Lower leg skin (tissue), 3 donors: Measurements from ENCODE around the gene HSP90AB1.

Experiments used
- POLR2A ChIP-seq, 2 donors: fragments of 450-650 bp; IDR thresholded peaks; one replicate each; pipeline ENCODE4 v1.6.1; 2016 to 2017; ENCODE audit warnings: antibody characterized with exemption in 2 of 2, mild to moderate bottlenecking in 1 of 2, moderate library complexity in 1 of 2
- TF ChIP-seq, protein P1 (sequence below), 3 donors: fragments of 450-650 bp; IDR thresholded peaks; one replicate each; pipeline ENCODE4 v1.5.1; 2016; ENCODE audit warnings: antibody characterized with exemption in 3 of 3, mild to moderate bottlenecking in 3 of 3, moderate library complexity in 2 of 3

GRCh38 chr6:44221961-44222335 lies 25.0 kb upstream of the HSP90AB1 start:
- TF ChIP-seq, protein P1, sequence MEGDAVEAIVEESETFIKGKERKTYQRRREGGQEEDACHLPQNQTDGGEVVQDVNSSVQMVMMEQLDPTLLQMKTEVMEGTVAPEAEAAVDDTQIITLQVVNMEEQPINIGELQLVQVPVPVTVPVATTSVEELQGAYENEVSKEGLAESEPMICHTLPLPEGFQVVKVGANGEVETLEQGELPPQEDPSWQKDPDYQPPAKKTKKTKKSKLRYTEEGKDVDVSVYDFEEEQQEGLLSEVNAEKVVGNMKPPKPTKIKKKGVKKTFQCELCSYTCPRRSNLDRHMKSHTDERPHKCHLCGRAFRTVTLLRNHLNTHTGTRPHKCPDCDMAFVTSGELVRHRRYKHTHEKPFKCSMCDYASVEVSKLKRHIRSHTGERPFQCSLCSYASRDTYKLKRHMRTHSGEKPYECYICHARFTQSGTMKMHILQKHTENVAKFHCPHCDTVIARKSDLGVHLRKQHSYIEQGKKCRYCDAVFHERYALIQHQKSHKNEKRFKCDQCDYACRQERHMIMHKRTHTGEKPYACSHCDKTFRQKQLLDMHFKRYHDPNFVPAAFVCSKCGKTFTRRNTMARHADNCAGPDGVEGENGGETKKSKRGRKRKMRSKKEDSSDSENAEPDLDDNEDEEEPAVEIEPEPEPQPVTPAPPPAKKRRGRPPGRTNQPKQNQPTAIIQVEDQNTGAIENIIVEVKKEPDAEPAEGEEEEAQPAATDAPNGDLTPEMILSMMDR (IDR thresholded peaks at IDR 0.05), result no peak
- no peak for TF ChIP-seq POLR2A (IDR thresholded peaks at IDR 0.05)
